H1 (cell line): Measurements from ENCODE around the gene CNOT6L. TPM values are rescaled to one million over a fixed set of nuclear protein-coding genes. Genes with fewer than 3 reads are reported as not detected.

ENCODE experiments used
- CTCF ChIA-PET: fragments of 300-600 bp; sonication (Branson Sonifier 250); formaldehyde crosslinking; loops from one replicate; lab custom pipeline; 2021; ENCODE audit not compliant: partially characterized antibody; lab: Charles Lee
- POLR2A ChIA-PET: fragments of 300-600 bp; sonication (Branson Sonifier 250); formaldehyde crosslinking; loops from one replicate; lab custom pipeline; 2021; ENCODE audit warnings: inconsistent platforms; ENCODE audit not compliant: partially characterized antibody; lab: Charles Lee
- DNase-seq, 2 experiments: peaks; one replicate each; pipeline versions ENCODE4 v3.0.0 to v3.0.0-alpha.2; 2010 to 2022; ENCODE audit warnings: low spot score in 2 of 2, low read depth in 1 of 2, mixed read lengths in 1 of 2
- FAIRE-seq: peaks from 2 replicates; lab custom pipeline; 2011; peaks lifted over from hg19 to GRCh38; lab: Jason Lieb, UNC
- H2AFZ ChIP-seq: 2 replicates; pipeline ENCODE4 v1.8.1; 2012; ENCODE audit warnings: low read length, inconsistent platforms
- H2AK5ac ChIP-seq: 2 replicates; pipeline ENCODE4 v1.6.1; 2013; ENCODE audit warnings: low read depth, low read length
- H2BK120ac ChIP-seq: replicated peaks from 2 replicates; pipeline ENCODE3; 2013; ENCODE audit warnings: low read depth, low read length, inconsistent platforms
- H2BK12ac ChIP-seq: 2 replicates; pipeline ENCODE4 v1.6.1; 2013; ENCODE audit warnings: low read depth, low read length
- H2BK15ac ChIP-seq: 2 replicates; pipeline ENCODE4 v1.6.1; 2013; ENCODE audit warnings: low read length
- H2BK20ac ChIP-seq: 2 replicates; pipeline ENCODE4 v1.6.1; 2013; ENCODE audit warnings: low read length
- H2BK5ac ChIP-seq: 2 replicates; pipeline ENCODE4 v1.6.1; 2013; ENCODE audit warnings: low read depth, low read length
- H3K14ac ChIP-seq: 2 replicates; pipeline ENCODE4 v1.6.1; 2013; ENCODE audit warnings: inconsistent platforms; ENCODE audit not compliant: insufficient read length
- H3K18ac ChIP-seq: 2 replicates; pipeline ENCODE4 v1.6.1; 2013; ENCODE audit warnings: low read length; ENCODE audit errors: extremely low read depth
- H3K23ac ChIP-seq: 2 replicates; pipeline ENCODE4 v1.6.1; 2013; ENCODE audit warnings: inconsistent platforms; ENCODE audit not compliant: insufficient read length
- H3K23me2 ChIP-seq: 2 replicates; pipeline ENCODE4 v1.6.1; 2013; ENCODE audit warnings: low read depth, low read length
- H3K27ac ChIP-seq: 2 replicates; pipeline ENCODE4 v1.6.1; 2011; ENCODE audit warnings: low read depth, low read length, inconsistent platforms
- H3K27me3 ChIP-seq, 4 experiments: replicated peaks in 1 of 4; 1 replicate in 1 of 4; 2 replicates in 3 of 4; pipeline versions ENCODE4 v1.6.1 to v1.8.1; 2011 to 2013; ENCODE audit warnings: low read length in 3 of 4, mild to moderate bottlenecking in 3 of 4, inconsistent platforms in 2 of 4, mixed read lengths in 2 of 4, moderate library complexity in 1 of 4; ENCODE audit not compliant: control insufficient read depth in 3 of 4, insufficient read depth in 3 of 4; ENCODE audit errors: extremely low read depth in 1 of 4
- H3K36me3 ChIP-seq, 4 experiments: 2 replicates each; pipeline versions ENCODE4 v1.6.1 to v1.8.1; 2011 to 2013; ENCODE audit warnings: mild to moderate bottlenecking in 4 of 4, low read length in 3 of 4, moderate library complexity in 2 of 4, control low read depth in 1 of 4, inconsistent platforms in 1 of 4; ENCODE audit not compliant: insufficient read depth in 4 of 4, control insufficient read depth in 2 of 4
- H3K4ac ChIP-seq: replicated peaks from 2 replicates; pipeline ENCODE3; 2013; ENCODE audit warnings: low read length, low read depth, mixed read lengths, inconsistent platforms; ENCODE audit not compliant: insufficient read length
- H3K4me1 ChIP-seq, 4 experiments: replicated peaks in 1 of 4; 1 replicate in 1 of 4; 2 replicates in 3 of 4; pipeline versions ENCODE4 v1.6.1 to v1.8.1; 2011 to 2013; ENCODE audit warnings: low read length in 3 of 4, inconsistent platforms in 2 of 4, mixed read lengths in 1 of 4; ENCODE audit not compliant: insufficient read depth in 4 of 4, control insufficient read depth in 3 of 4
- H3K4me2 ChIP-seq, 2 experiments: 2 replicates each; pipeline versions ENCODE4 v1.6.1 to v1.8.1; 2011 to 2013; ENCODE audit warnings: low read depth in 2 of 2, low read length in 2 of 2, control low read depth in 1 of 2, inconsistent platforms in 1 of 2, mild to moderate bottlenecking in 1 of 2; ENCODE audit not compliant: insufficient read depth in 1 of 2
- H3K4me3 ChIP-seq, 4 experiments: fragments of 200-600, 300-600 bp in 1 of 4; sonication (generic), shearing (Covaris generic), sonication (Bioruptor Twin) in 1 of 4; 2 replicates each; pipeline versions ENCODE4 v1.5.1 to v1.8.1; 2011 to 2016; ENCODE audit warnings: low read length in 4 of 4, low read depth in 3 of 4, control low read depth in 2 of 4, inconsistent platforms in 2 of 4, mild to moderate bottlenecking in 2 of 4, mixed read lengths in 1 of 4, moderate library complexity in 1 of 4; ENCODE audit not compliant: insufficient read depth in 2 of 4; ENCODE audit errors: extremely low read depth in 1 of 4
- H3K56ac ChIP-seq: replicated peaks from 2 replicates; pipeline ENCODE3; 2013; ENCODE audit warnings: low read depth, mild to moderate bottlenecking, mixed read lengths, low read length, inconsistent platforms; ENCODE audit not compliant: insufficient read length
- H3K79me1 ChIP-seq: 2 replicates; pipeline ENCODE4 v1.6.1; 2013; ENCODE audit warnings: low read depth, low read length, control low read depth
- H3K79me2 ChIP-seq, 2 experiments: 2 replicates each; pipeline versions ENCODE4 v1.6.1 to v1.8.1; 2012 to 2013; ENCODE audit warnings: low read length in 2 of 2, mild to moderate bottlenecking in 2 of 2, inconsistent platforms in 1 of 2; ENCODE audit not compliant: insufficient read depth in 2 of 2, control insufficient read depth in 1 of 2
- H3K9ac ChIP-seq, 4 experiments: replicated peaks in 1 of 4; 1 replicate in 1 of 4; 2 replicates in 3 of 4; pipeline versions ENCODE4 v1.6.1 to v1.8.1; 2011 to 2013; ENCODE audit warnings: low read depth in 3 of 4, low read length in 3 of 4, control low read depth in 2 of 4, mild to moderate bottlenecking in 2 of 4, moderate library complexity in 2 of 4, inconsistent platforms in 1 of 4; ENCODE audit errors: extremely low read depth in 1 of 4
- H3K9me3 ChIP-seq, 2 experiments: 2 replicates each; pipeline versions ENCODE4 v1.6.1 to v1.8.1; 2012 to 2013; ENCODE audit warnings: mild to moderate bottlenecking in 2 of 2, moderate library complexity in 2 of 2, control low read depth in 1 of 2, inconsistent platforms in 1 of 2, low read depth in 1 of 2, low read length in 1 of 2, mixed read lengths in 1 of 2; ENCODE audit not compliant: insufficient read depth in 2 of 2
- H4K20me1 ChIP-seq, 2 experiments: replicated peaks in 1 of 2; 2 replicates each; pipeline versions ENCODE3 to v1.8.1; 2011 to 2013; ENCODE audit warnings: inconsistent platforms in 2 of 2, low read length in 2 of 2, mild to moderate bottlenecking in 1 of 2; ENCODE audit not compliant: insufficient read depth in 2 of 2, control insufficient read depth in 1 of 2
- H4K5ac ChIP-seq: 2 replicates; pipeline ENCODE4 v1.6.1; 2013; ENCODE audit warnings: low read length, low read depth, mixed read lengths, inconsistent platforms; ENCODE audit not compliant: insufficient read length
- H4K8ac ChIP-seq: 2 replicates; pipeline ENCODE4 v1.8.0; 2013; ENCODE audit warnings: mild to moderate bottlenecking, moderate library complexity, low read length, inconsistent platforms; ENCODE audit not compliant: insufficient read depth; ENCODE audit errors: extremely low read depth
- H4K91ac ChIP-seq: replicated peaks from 2 replicates; pipeline ENCODE3; 2013; ENCODE audit warnings: low read length, mixed read lengths, inconsistent platforms; ENCODE audit not compliant: insufficient read length
- CEBPB ChIP-seq: IDR thresholded peaks from 2 replicates; pipeline ENCODE4 v1.6.1; 2012; ENCODE audit warnings: low read depth, low read length
- CTCF ChIP-seq, 3 experiments: IDR thresholded peaks; 1 replicate in 2 of 3; 2 replicates in 1 of 3; pipeline versions ENCODE4 v1.5.1 to v1.6.1; 2011; ENCODE audit warnings: low read length in 3 of 3, mild to moderate bottlenecking in 3 of 3, inconsistent platforms in 2 of 3, low read depth in 1 of 3, moderate library complexity in 1 of 3; ENCODE audit not compliant: insufficient read depth in 1 of 3; ENCODE audit errors: control extremely low read depth in 1 of 3
- E2F6 ChIP-seq: IDR thresholded peaks from 2 replicates; pipeline ENCODE4 v1.6.1; 2012; ENCODE audit warnings: inconsistent platforms
- GABPA ChIP-seq: IDR thresholded peaks from 2 replicates; pipeline ENCODE4 v1.6.1; 2011; ENCODE audit warnings: mild to moderate bottlenecking, low read length, moderate library complexity, borderline replicate concordance; ENCODE audit not compliant: insufficient read depth
- HDAC2 ChIP-seq, 2 experiments: fragments of 300-600 bp in 1 of 2; sonication (generic) in 1 of 2; IDR thresholded peaks; 2 replicates each; pipeline ENCODE4 v1.6.1; 2011 to 2012; ENCODE audit warnings: low read depth in 2 of 2, low read length in 2 of 2, mild to moderate bottlenecking in 2 of 2, moderate library complexity in 2 of 2, borderline replicate concordance in 1 of 2, inconsistent platforms in 1 of 2
- PHF8 ChIP-seq: fragments of 200-600 bp; sonication (generic); conservative IDR thresholded peaks from 2 replicates; pipeline ENCODE4 v1.7.1; 2012; ENCODE audit warnings: low read depth, mild to moderate bottlenecking, inconsistent platforms, low read length, moderate library complexity
- RAD21 ChIP-seq, 2 experiments: IDR thresholded peaks in 1 of 2; conservative IDR thresholded peaks in 1 of 2; 2 replicates each; pipeline ENCODE4 v1.6.1; 2011; ENCODE audit warnings: low read depth in 2 of 2, low read length in 2 of 2, improper control_type of control experiment in 1 of 2, inconsistent platforms in 1 of 2, mild to moderate bottlenecking in 1 of 2, moderate library complexity in 1 of 2
- RFX5 ChIP-seq: IDR thresholded peaks from 2 replicates; pipeline ENCODE4 v1.6.1; 2011; ENCODE audit warnings: low read depth, low read length, improper control_type of control experiment, borderline replicate concordance
- RXRA ChIP-seq: IDR thresholded peaks from 2 replicates; pipeline ENCODE4 v1.6.1; 2011; ENCODE audit warnings: low read depth, mild to moderate bottlenecking, low read length, moderate library complexity; ENCODE audit not compliant: insufficient read depth
- SIX5 ChIP-seq: IDR thresholded peaks from 2 replicates; pipeline ENCODE4 v1.6.1; 2011; ENCODE audit warnings: mild to moderate bottlenecking, low read depth, low read length
- YY1 ChIP-seq: IDR thresholded peaks from 2 replicates; pipeline ENCODE4 v1.6.1; 2011; ENCODE audit warnings: low read depth, mild to moderate bottlenecking, low read length
- WGBS, 2 experiments: shearing (Covaris generic) in 1 of 2; methylation state at CpG; one replicate each; pipeline versions ENCODE4 v1.1.6 to v1.1.7; 2013 to 2015; ENCODE audit warnings: low lambda C conversion rate in 2 of 2, mixed read lengths in 2 of 2, inconsistent platforms in 1 of 2, low coverage in 1 of 2, missing lambda C conversion rate in 1 of 2; ENCODE audit not compliant: insufficient replicate concordance in 2 of 2, insufficient coverage in 1 of 2, insufficient read length in 1 of 2; ENCODE audit errors: extremely low coverage in 1 of 2, missing lambda C conversion rate in 1 of 2; 5-methylcytosine and 5-hydroxymethylcytosine counted together
- polyA plus RNA-seq, 7 experiments: library from polyadenylated mRNA; depleted of rRNA in 3 of 7; stranded (reverse) in 5 of 7; unstranded in 2 of 7; fragments of >200 nt in 5 of 7; fragments of 200-250 nt in 2 of 7; gene quantifications; 1 replicate in 5 of 7; 2 replicates in 1 of 7; 4 replicates in 1 of 7; pipeline versions ENCODE4 v1.2.1 to v1.2.3, GENCODE V29; 2011 to 2013; ENCODE audit warnings: missing spikeins in 2 of 7, mixed read lengths in 2 of 7
- total RNA-seq: library from RNA; stranded (reverse); fragmentation: NEBNext Ultra II Directional; extraction: Animal tissue kit (Norgen Biotek cat#: 25700); gene quantifications from 2 replicates; pipeline ENCODE4 v1.2.1, GENCODE V29; 2021

Gene CNOT6L
- total and polyA plus RNA-seq, 2 of the 8 experiments (the other 6 are each of a cell fraction or from before 2014, with no cell fraction given) = 2.0 to 22.4 TPM

DNA sequence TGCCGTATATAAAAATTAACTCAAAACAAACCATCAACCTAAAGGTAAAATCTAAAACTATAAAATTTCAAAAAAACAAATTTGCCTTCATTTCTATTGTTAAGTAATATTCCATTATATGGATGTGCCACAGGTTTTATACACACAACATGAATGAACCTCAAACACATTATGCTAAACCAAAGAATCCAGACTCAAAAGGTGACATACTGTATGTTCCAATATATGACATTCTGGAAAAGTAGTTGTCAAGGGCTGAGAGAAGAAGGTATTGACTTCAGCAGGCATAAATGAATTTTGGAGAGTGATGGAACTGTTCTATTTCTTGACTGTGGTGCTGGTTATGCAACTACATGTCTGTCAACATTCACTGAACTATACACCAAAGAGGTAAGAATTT lies 56.6 kb downstream of the CNOT6L start:
- no peak overlapping the region for H2AFZ ChIP-seq
- no peaks in the 10 kb centered on the region for H3K27me3 ChIP-seq
- no peak overlapping the region for H3K18ac ChIP-seq
- H4K8ac ChIP-seq = no peak overlapping the region
- no peak overlapping the region for H4K91ac ChIP-seq
- no peak overlapping the region for H2BK120ac ChIP-seq
- no peak overlapping the region for H2AK5ac ChIP-seq
- no peak overlapping the region for H3K4me3 ChIP-seq
- no peak overlapping the region for H2BK20ac ChIP-seq
- H3K4me1 ChIP-seq = no peaks in the 10 kb centered on the region
- H3K4me2 ChIP-seq = no peak overlapping the region
- no peak for FAIRE-seq
- no peak overlapping the region for H2BK12ac ChIP-seq
- H3K23me2 ChIP-seq = no peaks in the 10 kb centered on the region
- no peak overlapping the region for H3K14ac ChIP-seq
- no peaks in the 10 kb centered on the region for H3K36me3 ChIP-seq
- H4K5ac ChIP-seq = no peak overlapping the region
- no peak overlapping the region for H3K9ac ChIP-seq
- no peak overlapping the region for H2BK5ac ChIP-seq
- H2BK15ac ChIP-seq = no peak overlapping the region
- 96 to 100% methylated on average over 1 of the region's 1 CpG for WGBS, 2 experiments
- no peaks in the 10 kb centered on the region for H3K79me1 ChIP-seq
- POLR2A ChIA-PET = no interaction called here
- no peak overlapping the region for H3K56ac ChIP-seq
- no peak overlapping the region for H3K23ac ChIP-seq
- H3K79me2 ChIP-seq = no peaks in the 10 kb centered on the region
- H3K4ac ChIP-seq = no peak overlapping the region
- H3K9me3 ChIP-seq = peaks cover 7 to 8% of the 10 kb centered on the region in 2 experiments
- CTCF ChIA-PET = no interaction called here
- DNase-seq = no peak
- no peaks in the 10 kb centered on the region for H4K20me1 ChIP-seq
- no peak overlapping the region for H3K27ac ChIP-seq
- TF ChIP-seq SIX5 (no peak), CTCF (IDR thresholded peaks at IDR 0.05; ENCODE audit: control extremely low read depth in 1 of 3, insufficient read depth in 1 of 3, low read depth in 1 of 3, low read length in 3 of 3) (no peak), RFX5 (no peak), HDAC2 (IDR thresholded peaks at IDR 0.05; ENCODE audit: borderline replicate concordance in 1 of 2, low read depth in 2 of 2, low read length in 2 of 2) (no peak), RAD21 (IDR thresholded peaks at IDR 0.05 in 1 of 2, conservative IDR thresholded peaks at IDR 0.05 in 1 of 2; ENCODE audit: low read depth in 2 of 2, low read length in 2 of 2) (no peak), GABPA (no peak), RXRA (no peak), CEBPB (no peak), PHF8 (no peak), E2F6 (no peak), YY1 (no peak)
